Vagina (tissue), 2 donors: ENCODE data around the gene SZT2.

Source experiments
- CTCF ChIP-seq, 3 experiments: fragments of 450-650 bp in 2 of 3; fragments of 200-600 bp in 1 of 3; sonication (generic) in 1 of 3; IDR thresholded peaks; one replicate each; pipeline ENCODE4 v1.5.1; 2017 to 2019; ENCODE audit warnings: antibody characterized with exemption in 3 of 3, mild to moderate bottlenecking in 2 of 3, moderate library complexity in 2 of 3
- POLR2A ChIP-seq, 2 donors: fragments of 450-650 bp; IDR thresholded peaks; one replicate each; pipeline ENCODE4 v1.6.1; 2017; ENCODE audit warnings: antibody characterized with exemption in 2 of 2, mild to moderate bottlenecking in 2 of 2, moderate library complexity in 2 of 2
- POLR2AphosphoS5 ChIP-seq, 2 donors: sonication (generic); formaldehyde crosslinking; IDR thresholded peaks; one replicate each; pipeline ENCODE4 v1.9.0; 2017; ENCODE audit warnings: antibody characterized with exemption in 2 of 2, mild to moderate bottlenecking in 2 of 2, low read depth in 1 of 2; ENCODE audit not compliant: insufficient read depth in 1 of 2

- TF ChIP-seq POLR2AphosphoS5 (IDR thresholded peaks at IDR 0.05; ENCODE audit: insufficient read depth in 1 of 2, low read depth in 1 of 2) (no peak), CTCF (IDR thresholded peaks at IDR 0.05) (no peak), POLR2A (IDR thresholded peaks at IDR 0.05) (no peak)
Observed at GRCh38 chr1:43472087-43472462, 82.4 kb downstream of the SZT2 start.
